Activated CD4-positive, alpha-beta T cell treated with anti-CD3 and anti-CD28 coated beads, Interleukin-2, Interleukin-6, amounts not matched to agents 100 ng/mL and 50 ng/mL, durations not matched to agents 16 hours and 8 hours (primary cell): ENCODE data around the gene MCEMP1.

Experiments used
- DNase-seq: peaks from one replicate; pipeline ENCODE4 v3.0.0-alpha.2; 2020

Gene MCEMP1

GRCh38 chr19:7674010-7675005 lies 2.6 kb upstream of the MCEMP1 start:
- DNase-seq = peak; percentile 45

GRCh38 chr19:7676376-7676775 lies 514 bp upstream of the MCEMP1 start:
- DNase-seq = no peak

- no peak for DNase-seq
Measured at GRCh38 chr19:7677669-7678311, 900 bp downstream of the MCEMP1 start.

GRCh38 chr19:7678971-7679751 lies 2.3 kb downstream of the MCEMP1 start:
- DNase-seq = peak; percentile 73

- no peak for DNase-seq
Measured at GRCh38 chr19:7679771-7680605, 3.1 kb downstream of the MCEMP1 start.

GRCh38 chr19:7680606-7681339 lies 3.9 kb downstream of the MCEMP1 start, which contains the start of gene TRAPPC5:
Gene TRAPPC5 (plus strand): TSS chr19:7680833. CDS start chr19:7682254, 1,421 bp downstream.
- DNase-seq = peak; percentile 92

- peak; percentile 93 for DNase-seq
Measured at GRCh38 chr19:7681340-7682174, 4.7 kb downstream of the MCEMP1 start.

GRCh38 chr19:7682175-7682855 lies 5.4 kb downstream of the MCEMP1 start:
- DNase-seq = no peak

GRCh38 chr19:7685546-7686445 lies 8.9 kb downstream of the MCEMP1 start:
- no peak for DNase-seq

- DNase-seq = no peak
Measured at GRCh38 chr19:7687177-7687576, 10.3 kb downstream of the MCEMP1 start.

GRCh38 chr19:7689165-7689564 lies 12.3 kb downstream of the MCEMP1 start:
- DNase-seq = no peak

- no peak for DNase-seq
Measured at GRCh38 chr19:7690779-7691258, 13.9 kb downstream of the MCEMP1 start.

GRCh38 chr19:7691497-7691896 lies 14.6 kb downstream of the MCEMP1 start:
- peak; percentile 15 for DNase-seq

- peak; percentile 31 for DNase-seq
Measured at GRCh38 chr19:7692417-7693088, 15.7 kb downstream of the MCEMP1 start.

GRCh38 chr19:7694499-7694898 lies 17.6 kb downstream of the MCEMP1 start:
- no peak for DNase-seq

GRCh38 chr19:7697721-7698287 lies 20.9 kb downstream of the MCEMP1 start:
- DNase-seq = no peak

- no peak for DNase-seq
Measured at GRCh38 chr19:7698583-7698982, 21.7 kb downstream of the MCEMP1 start.

- DNase-seq = no peak
Measured at GRCh38 chr19:7699003-7699402, 22.1 kb downstream of the MCEMP1 start.
